HepG2 (cell line): ENCODE data around the gene XPO1. TPM values are rescaled to one million over a fixed set of nuclear protein-coding genes. Genes with fewer than 3 reads are reported as not detected.
A peak's percentile ranks its signal among the peaks of the same experiment; 100 is the strongest.

Source experiments
- ADNP ChIP-seq: sonication (generic); formaldehyde crosslinking; IDR thresholded peaks from 2 replicates; pipeline ENCODE4 v1.4.0; 2020; ENCODE audit warnings: missing genetic modification reagents
- CBX5 ChIP-seq: sonication (generic); formaldehyde crosslinking; IDR thresholded peaks from 2 replicates; pipeline ENCODE4 v1.4.0; 2020; ENCODE audit warnings: missing genetic modification reagents, borderline replicate concordance
- FOXJ3 ChIP-seq: sonication (generic); formaldehyde crosslinking; IDR thresholded peaks from 2 replicates; pipeline ENCODE4 v1.4.0; 2020; ENCODE audit warnings: missing genetic modification reagents, mild to moderate bottlenecking, borderline replicate concordance
- GATAD1 ChIP-seq: IDR thresholded peaks from 2 replicates; pipeline ENCODE4 v1.6.1; 2016; ENCODE audit warnings: missing genetic modification reagents, missing compliant biosample characterization
- HDAC6 ChIP-seq: fragments of 200-600 bp; sonication (generic); IDR thresholded peaks from 2 replicates; pipeline ENCODE4 v1.7.0; 2017; ENCODE audit warnings: mild to moderate bottlenecking, antibody characterized with exemption, low read length, low read depth
- HNF4A ChIP-seq: sonication (generic); formaldehyde crosslinking; IDR thresholded peaks from 2 replicates; pipeline ENCODE4 v1.4.0; 2020; ENCODE audit warnings: missing genetic modification reagents
- MAF1 ChIP-seq: sonication (generic); formaldehyde crosslinking; IDR thresholded peaks from 2 replicates; pipeline ENCODE4 v1.5.0; 2020; ENCODE audit warnings: missing genetic modification reagents, borderline replicate concordance
- MTF1 ChIP-seq: sonication (generic); formaldehyde crosslinking; IDR thresholded peaks from 2 replicates; pipeline ENCODE4 v1.5.0; 2020; ENCODE audit warnings: missing genetic modification reagents
- PCBP1 ChIP-seq: fragments of 200-400 bp; formaldehyde crosslinking; IDR thresholded peaks from 2 replicates; pipeline ENCODE4 v1.6.1; 2017; ENCODE audit warnings: mild to moderate bottlenecking, low read depth, low read length, borderline replicate concordance
- RXRB ChIP-seq: IDR thresholded peaks from 2 replicates; pipeline ENCODE4 v1.6.1; 2016; ENCODE audit warnings: borderline replicate concordance, missing genetic modification reagents, missing compliant biosample characterization
- ZBTB1 ChIP-seq: sonication (generic); formaldehyde crosslinking; IDR thresholded peaks from 2 replicates; pipeline ENCODE4 v1.4.0; 2020; ENCODE audit warnings: missing genetic modification reagents, borderline replicate concordance
- ZFP37 ChIP-seq: sonication (generic); formaldehyde crosslinking; IDR thresholded peaks from 2 replicates; pipeline ENCODE4 v1.4.0; 2020; ENCODE audit warnings: missing genetic modification reagents, borderline replicate concordance
- ZFX ChIP-seq: sonication (generic); formaldehyde crosslinking; IDR thresholded peaks from 2 replicates; pipeline ENCODE4 v1.4.0; 2020; ENCODE audit warnings: mild to moderate bottlenecking, low read depth, missing genetic modification reagents, moderate library complexity
- ZNF614 ChIP-seq: IDR thresholded peaks from 2 replicates; pipeline ENCODE4 v1.6.1; 2018; ENCODE audit warnings: missing biosample characterization, missing genetic modification reagents, inconsistent platforms, borderline replicate concordance
- ZNF788 ChIP-seq: sonication (generic); formaldehyde crosslinking; IDR thresholded peaks from 2 replicates; pipeline ENCODE4 v1.5.0; 2020; ENCODE audit warnings: mild to moderate bottlenecking, missing genetic modification reagents, borderline replicate concordance
- polyA plus RNA-seq, 8 experiments: library from polyadenylated mRNA; depleted of rRNA in 3 of 8; stranded (reverse) in 7 of 8; unstranded in 1 of 8; fragments of >200 nt; fragmentation: Illumina TruSeq in 4 of 8; extraction: Trizol in 4 of 8; gene quantifications; 2 replicates each; pipeline versions ENCODE4 v1.2.1 to v1.2.3, GENCODE V29; 2011 to 2016; ENCODE audit warnings: low read depth in 4 of 8, missing spikeins in 1 of 8, mixed read lengths in 1 of 8; ENCODE audit not compliant: insufficient read depth in 1 of 8
- total RNA-seq, 5 experiments: library from RNA; depleted of rRNA; stranded (reverse); fragments of >200 nt; fragmentation: Illumina TruSeq; extraction: Trizol; gene quantifications; 2 replicates each; pipeline ENCODE4 v1.2.3, GENCODE V29; 2016; ENCODE audit warnings: low read depth in 1 of 5
- TF ChIP-seq, protein P1 (sequence below): sonication (generic); formaldehyde crosslinking; IDR thresholded peaks from 2 replicates; pipeline ENCODE4 v1.4.0; 2020; ENCODE audit warnings: low read depth, missing genetic modification reagents
- TF ChIP-seq, protein P2 (sequence below): sonication (generic); formaldehyde crosslinking; IDR thresholded peaks from 2 replicates; pipeline ENCODE4 v1.4.0; 2020; ENCODE audit warnings: missing genetic modification reagents
- TF ChIP-seq, protein P3 (sequence below): sonication (generic); formaldehyde crosslinking; IDR thresholded peaks from 2 replicates; pipeline ENCODE4 v1.4.0; 2020; ENCODE audit warnings: mild to moderate bottlenecking, missing genetic modification reagents
- TF ChIP-seq, protein P4 (sequence below): sonication (generic); formaldehyde crosslinking; IDR thresholded peaks from 2 replicates; pipeline ENCODE4 v1.4.0; 2020; ENCODE audit warnings: missing genetic modification reagents
- TF ChIP-seq, protein P5 (sequence below): sonication (generic); formaldehyde crosslinking; IDR thresholded peaks from 2 replicates; pipeline ENCODE4 v1.4.0; 2020; ENCODE audit warnings: missing genetic modification reagents, mild to moderate bottlenecking, borderline replicate concordance

The XPO1 gene
- total and polyA plus RNA-seq, 2 of the 13 experiments (the other 11 are each of a cell fraction or from before 2014, with no cell fraction given) = 67.4 to 212 TPM

DNA sequence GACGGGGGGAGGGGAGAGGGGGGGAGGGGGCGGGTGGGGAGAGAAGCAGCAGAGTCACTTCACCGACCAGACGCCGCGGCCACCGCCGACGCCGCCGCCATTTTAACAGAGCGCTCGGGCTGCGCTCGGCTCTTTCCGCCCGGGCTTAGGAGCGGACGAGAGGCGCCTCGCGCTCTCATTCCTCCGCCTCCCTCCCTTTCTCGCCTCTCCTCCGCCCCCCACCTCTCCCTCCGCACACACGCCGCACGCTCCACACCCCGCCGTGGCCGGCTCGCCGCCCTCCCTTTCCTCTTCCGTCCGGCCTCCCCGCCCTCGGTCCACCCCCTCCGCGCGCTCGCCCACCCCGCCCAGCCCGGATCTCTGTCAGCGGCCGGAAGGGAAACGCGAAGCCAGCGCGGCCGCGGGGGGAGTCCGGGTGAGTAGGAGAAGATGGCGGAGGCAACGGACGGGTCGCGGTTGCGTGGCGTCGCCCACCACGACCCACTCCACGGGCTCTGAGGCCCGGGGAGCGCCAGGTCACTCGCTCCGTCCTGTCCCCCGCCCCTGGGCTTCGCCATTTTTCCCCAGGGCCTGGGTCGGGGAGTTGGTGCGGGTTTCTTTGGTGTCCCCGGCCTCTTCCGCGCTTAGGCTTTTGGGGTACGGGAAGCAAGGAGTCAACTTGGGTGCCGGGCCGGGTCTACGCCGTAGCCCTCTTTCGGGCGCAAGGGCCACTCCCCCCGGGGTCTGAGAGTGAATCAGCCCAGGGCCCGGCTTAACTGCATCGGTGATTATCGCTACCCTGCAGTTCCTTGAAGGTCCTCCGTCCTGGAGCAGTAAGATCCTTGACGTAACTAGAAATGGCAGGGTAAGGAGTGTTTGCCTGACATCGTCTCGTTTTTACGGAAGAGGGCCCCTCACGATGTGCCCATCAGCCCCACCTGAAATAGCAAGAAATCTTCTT lies 66.9 kb downstream of the XPO1 start, which contains the start of gene USP34 (continued):
- TF ChIP-seq, protein P1, sequence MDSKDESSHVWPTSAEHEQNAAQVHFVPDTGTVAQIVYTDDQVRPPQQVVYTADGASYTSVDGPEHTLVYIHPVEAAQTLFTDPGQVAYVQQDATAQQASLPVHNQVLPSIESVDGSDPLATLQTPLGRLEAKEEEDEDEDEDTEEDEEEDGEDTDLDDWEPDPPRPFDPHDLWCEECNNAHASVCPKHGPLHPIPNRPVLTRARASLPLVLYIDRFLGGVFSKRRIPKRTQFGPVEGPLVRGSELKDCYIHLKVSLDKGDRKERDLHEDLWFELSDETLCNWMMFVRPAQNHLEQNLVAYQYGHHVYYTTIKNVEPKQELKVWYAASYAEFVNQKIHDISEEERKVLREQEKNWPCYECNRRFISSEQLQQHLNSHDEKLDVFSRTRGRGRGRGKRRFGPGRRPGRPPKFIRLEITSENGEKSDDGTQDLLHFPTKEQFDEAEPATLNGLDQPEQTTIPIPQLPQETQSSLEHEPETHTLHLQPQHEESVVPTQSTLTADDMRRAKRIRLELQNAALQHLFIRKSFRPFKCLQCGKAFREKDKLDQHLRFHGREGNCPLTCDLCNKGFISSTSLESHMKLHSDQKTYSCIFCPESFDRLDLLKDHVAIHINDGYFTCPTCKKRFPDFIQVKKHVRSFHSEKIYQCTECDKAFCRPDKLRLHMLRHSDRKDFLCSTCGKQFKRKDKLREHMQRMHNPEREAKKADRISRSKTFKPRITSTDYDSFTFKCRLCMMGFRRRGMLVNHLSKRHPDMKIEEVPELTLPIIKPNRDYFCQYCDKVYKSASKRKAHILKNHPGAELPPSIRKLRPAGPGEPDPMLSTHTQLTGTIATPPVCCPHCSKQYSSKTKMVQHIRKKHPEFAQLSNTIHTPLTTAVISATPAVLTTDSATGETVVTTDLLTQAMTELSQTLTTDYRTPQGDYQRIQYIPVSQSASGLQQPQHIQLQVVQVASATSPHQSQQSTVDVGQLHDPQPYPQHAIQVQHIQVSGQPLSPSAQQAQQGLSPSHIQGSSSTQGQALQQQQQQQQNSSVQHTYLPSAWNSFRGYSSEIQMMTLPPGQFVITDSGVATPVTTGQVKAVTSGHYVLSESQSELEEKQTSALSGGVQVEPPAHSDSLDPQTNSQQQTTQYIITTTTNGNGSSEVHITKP = peak; percentile 91
- TF ChIP-seq GATAD1 (CRISPR knock-in tag) = peak; percentile 78; the same call in 1 of the 2 replicates
- TF ChIP-seq MTF1 (CRISPR knock-in tag) = no peak
- TF ChIP-seq FOXJ3 (CRISPR knock-in tag) = no peak
- TF ChIP-seq PCBP1 = peak; percentile 99
- 0 out of 2 replicates have a peak, but pooled peaks have one; percentile 46 for TF ChIP-seq CBX5 (CRISPR knock-in tag)
- TF ChIP-seq RXRB (CRISPR knock-in tag) = peak; percentile 69
- TF ChIP-seq, protein P2, sequence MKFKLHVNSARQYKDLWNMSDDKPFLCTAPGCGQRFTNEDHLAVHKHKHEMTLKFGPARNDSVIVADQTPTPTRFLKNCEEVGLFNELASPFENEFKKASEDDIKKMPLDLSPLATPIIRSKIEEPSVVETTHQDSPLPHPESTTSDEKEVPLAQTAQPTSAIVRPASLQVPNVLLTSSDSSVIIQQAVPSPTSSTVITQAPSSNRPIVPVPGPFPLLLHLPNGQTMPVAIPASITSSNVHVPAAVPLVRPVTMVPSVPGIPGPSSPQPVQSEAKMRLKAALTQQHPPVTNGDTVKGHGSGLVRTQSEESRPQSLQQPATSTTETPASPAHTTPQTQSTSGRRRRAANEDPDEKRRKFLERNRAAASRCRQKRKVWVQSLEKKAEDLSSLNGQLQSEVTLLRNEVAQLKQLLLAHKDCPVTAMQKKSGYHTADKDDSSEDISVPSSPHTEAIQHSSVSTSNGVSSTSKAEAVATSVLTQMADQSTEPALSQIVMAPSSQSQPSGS (CRISPR knock-in tag) = peak; percentile 88; the same call in 1 of the 2 replicates
- TF ChIP-seq ZNF614 (CRISPR knock-in tag) = no peak; the same call in none of the 2 replicates
- TF ChIP-seq ADNP (CRISPR knock-in tag) = no peak; the same call in 1 of the 2 replicates
- no peak; the same call in 1 of the 2 replicates for TF ChIP-seq ZBTB1 (CRISPR knock-in tag)
- 0 out of 2 replicates have a peak, but pooled peaks have one; percentile 17 for TF ChIP-seq ZFP37
- TF ChIP-seq, protein P3, sequence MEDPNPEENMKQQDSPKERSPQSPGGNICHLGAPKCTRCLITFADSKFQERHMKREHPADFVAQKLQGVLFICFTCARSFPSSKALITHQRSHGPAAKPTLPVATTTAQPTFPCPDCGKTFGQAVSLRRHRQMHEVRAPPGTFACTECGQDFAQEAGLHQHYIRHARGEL = no peak
- TF ChIP-seq, protein P4, sequence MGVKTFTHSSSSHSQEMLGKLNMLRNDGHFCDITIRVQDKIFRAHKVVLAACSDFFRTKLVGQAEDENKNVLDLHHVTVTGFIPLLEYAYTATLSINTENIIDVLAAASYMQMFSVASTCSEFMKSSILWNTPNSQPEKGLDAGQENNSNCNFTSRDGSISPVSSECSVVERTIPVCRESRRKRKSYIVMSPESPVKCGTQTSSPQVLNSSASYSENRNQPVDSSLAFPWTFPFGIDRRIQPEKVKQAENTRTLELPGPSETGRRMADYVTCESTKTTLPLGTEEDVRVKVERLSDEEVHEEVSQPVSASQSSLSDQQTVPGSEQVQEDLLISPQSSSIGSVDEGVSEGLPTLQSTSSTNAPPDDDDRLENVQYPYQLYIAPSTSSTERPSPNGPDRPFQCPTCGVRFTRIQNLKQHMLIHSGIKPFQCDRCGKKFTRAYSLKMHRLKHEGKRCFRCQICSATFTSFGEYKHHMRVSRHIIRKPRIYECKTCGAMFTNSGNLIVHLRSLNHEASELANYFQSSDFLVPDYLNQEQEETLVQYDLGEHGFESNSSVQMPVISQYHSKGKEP (CRISPR knock-in tag) = no peak
- TF ChIP-seq, protein P5, sequence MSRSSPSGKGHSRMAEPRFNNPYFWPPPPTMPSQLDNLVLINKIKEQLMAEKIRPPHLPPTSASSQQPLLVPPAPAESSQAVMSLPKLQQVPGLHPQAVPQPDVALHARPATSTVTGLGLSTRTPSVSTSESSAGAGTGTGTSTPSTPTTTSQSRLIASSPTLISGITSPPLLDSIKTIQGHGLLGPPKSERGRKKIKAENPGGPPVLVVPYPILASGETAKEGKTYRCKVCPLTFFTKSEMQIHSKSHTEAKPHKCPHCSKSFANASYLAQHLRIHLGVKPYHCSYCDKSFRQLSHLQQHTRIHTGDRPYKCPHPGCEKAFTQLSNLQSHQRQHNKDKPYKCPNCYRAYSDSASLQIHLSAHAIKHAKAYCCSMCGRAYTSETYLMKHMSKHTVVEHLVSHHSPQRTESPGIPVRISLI = no peak
- TF ChIP-seq ZNF788 = peak; percentile 52; the same call in 1 of the 2 replicates
- TF ChIP-seq HDAC6 = 0 out of 2 replicates have a peak, but pooled peaks have one; percentile 31
- 0 out of 2 replicates have a peak, but pooled peaks have one; percentile 51 for TF ChIP-seq MAF1 (CRISPR knock-in tag)
- TF ChIP-seq ZFX (CRISPR knock-in tag) = peak; percentile 88
- no peak for TF ChIP-seq HNF4A
